Smooth muscle cell of the brain vasculature (primary cell): Measurements from ENCODE around the gene TBC1D22A.

ENCODE experiments used
- DNase-seq: peaks from one replicate; pipeline ENCODE4 v3.0.0-alpha.2; 2012; ENCODE audit warnings: low read depth, low spot score

TBC1D22A gene

DNA sequence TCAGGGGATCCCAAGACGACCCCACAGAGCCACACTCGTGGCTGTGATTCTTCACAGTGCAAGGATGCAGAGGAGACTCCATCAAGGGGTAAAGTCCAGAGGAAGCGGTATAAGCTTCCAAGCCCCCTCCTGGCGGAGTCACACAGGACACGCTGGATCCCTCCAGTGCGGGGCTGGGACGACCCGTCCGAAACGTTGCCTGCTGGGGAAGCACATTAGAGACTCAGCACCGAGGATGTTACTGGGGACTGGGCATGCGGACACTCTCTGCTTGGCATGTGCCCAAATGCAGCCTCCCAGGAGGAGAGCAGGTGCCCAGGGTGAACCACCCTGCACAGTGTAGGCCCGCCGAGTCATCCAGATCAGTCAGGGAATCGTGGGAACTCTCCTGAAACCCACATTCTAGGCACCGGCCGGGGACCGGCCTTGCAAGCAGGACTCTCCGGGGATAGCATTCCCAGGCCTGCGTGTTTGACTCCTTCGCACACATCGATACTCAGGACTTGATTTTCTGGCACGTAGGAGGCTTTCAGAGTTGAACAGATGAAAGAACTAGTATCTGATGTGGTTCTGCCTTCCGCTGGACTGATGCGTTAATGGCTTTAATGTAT, 229.8 kb downstream of the TBC1D22A start:
- DNase-seq: no peak

GRCh38 chr22:46993633-46994032, 231.2 kb downstream of the TBC1D22A start:
- no peak for DNase-seq

DNA sequence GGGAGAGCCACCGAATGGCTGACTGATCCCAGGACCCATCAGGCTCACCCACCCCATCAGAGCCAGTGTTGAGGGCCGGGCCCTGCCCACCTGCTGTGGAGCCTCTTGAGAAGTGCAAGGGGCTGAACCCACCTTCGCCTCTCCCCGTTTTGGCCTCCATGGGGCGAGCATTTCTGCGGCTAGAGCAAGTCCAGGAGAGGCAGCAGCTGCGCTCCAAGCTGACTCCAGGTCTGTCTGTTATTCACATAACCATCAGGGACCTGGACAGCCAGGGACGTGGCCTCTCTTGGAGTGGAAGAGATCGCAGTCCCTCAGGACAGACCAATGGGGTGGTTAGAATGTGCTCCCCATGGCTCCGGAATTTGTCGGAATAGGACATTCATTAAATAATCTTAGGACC, 231.8 kb downstream of the TBC1D22A start:
- no peak for DNase-seq

- no peak for DNase-seq
Measured at GRCh38 chr22:46994983-46995382, 232.5 kb downstream of the TBC1D22A start.

- DNase-seq: no peak
Measured at GRCh38 chr22:46995501-46996360, 233.3 kb downstream of the TBC1D22A start.

GRCh38 chr22:46996595-46997310, 234.3 kb downstream of the TBC1D22A start:
- no peak for DNase-seq

DNA sequence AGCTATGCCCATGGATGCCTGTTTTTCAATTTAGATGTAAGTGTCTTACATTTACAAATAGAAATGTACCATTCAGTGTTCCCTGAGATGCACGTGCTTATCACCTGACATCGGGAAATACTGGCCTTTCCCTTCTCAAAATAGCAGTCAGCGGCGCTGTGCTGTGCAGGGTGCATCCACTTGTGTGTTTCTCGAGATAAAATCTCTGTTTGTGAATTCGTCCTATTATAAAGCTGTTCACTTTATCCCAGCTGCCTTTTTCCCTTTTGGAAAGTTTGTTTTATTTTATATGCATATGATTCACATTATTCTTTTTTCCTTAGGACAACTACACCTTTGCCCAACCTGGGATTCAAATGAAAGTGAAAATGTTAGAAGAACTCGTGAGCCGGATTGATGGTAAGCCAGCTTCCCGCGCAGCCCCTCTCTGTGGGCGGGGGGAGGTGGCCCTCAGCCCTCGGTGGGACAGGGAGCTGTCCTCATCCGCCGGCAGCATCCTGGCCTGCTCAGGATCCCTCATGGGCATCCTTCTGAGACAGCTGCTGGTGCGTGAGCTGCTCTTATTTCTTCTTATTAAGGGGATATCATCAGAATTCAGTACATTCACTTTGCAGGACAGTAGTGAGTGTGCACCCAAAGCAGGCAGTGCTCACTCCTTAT, 235.0 kb downstream of the TBC1D22A start:
- no peak for DNase-seq

- DNase-seq: no peak
Measured at GRCh38 chr22:46998331-46998730, 235.9 kb downstream of the TBC1D22A start.

DNA sequence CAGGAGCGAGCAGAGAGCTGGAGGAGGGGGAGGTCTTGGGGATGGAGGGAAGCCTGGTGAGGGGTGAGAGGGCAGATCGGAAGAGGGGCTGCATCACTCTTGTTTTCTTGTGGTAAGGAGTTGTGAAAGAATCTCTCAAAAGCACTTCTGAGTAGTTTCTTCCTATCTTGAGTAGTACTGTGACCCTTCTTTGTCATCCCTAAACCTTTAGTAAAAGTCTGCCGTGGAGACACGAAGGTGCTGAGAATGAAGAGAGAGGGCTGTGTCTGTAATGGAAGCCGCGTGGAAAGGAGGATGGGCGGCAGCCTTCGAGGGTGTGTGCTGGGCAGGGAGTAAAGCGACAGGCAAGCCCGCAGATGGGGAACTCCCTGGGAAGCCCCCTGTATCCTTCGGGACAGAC, 237.8 kb downstream of the TBC1D22A start:
- DNase-seq: no peak

DNA sequence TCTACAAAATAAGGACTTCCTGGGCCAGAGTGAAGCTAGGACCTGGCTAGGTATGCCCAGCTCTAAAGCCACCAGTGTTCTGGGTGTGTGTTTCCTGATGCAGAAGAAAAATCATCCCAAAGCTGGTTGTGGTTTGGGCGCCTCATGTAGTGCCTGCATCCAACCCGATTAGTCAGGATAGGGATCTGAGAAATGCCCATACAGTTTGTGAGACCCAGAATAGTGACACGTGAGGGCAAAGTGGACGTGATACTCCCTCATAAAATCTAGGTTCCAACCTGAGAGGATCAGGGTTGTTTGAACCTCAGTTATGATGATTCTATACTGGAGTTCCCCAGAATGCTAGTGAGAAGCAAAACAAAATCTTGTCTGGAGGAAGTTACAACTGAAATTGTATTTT, 238.4 kb downstream of the TBC1D22A start:
- no peak for DNase-seq

DNA sequence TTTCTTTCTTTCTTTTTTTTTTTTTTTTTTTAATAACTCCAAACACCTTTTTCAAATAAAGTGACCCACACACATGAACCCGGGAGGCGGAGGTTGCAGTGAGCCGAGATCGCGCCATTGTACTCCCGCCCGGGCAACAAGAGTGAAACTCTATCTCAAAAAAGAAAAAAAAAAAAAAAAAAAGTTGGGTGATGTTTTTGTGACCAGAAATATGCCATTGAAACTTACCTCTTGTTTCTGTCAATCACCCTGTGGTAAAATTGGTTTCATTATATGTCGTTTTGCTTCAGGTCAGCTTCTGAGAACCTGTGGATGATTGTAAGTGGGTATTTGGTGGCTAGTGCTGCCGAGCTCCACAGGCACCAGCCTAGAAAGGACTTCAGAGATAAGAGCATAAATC, 238.8 kb downstream of the TBC1D22A start:
- DNase-seq: no peak

DNA sequence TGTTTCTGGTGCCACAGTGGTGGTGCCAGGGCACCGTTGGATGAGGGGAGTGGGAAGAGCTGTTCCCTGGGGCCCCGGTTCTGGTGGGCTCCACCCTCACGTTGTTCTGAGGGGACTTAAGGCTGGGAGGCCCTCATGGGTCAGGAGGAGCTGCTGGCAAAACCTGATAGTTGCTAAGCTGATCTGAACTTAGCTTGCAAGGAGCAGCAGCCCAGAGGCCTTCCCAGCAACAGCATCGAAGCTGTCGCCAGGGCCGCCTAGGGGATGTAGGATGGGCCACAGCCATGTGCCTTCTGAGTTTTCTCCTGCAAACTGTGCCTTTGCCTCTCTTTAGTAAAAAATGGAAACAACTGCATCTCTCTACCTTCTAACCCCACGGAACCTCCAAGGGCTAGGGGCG, 240.2 kb downstream of the TBC1D22A start:
- DNase-seq: no peak

DNA sequence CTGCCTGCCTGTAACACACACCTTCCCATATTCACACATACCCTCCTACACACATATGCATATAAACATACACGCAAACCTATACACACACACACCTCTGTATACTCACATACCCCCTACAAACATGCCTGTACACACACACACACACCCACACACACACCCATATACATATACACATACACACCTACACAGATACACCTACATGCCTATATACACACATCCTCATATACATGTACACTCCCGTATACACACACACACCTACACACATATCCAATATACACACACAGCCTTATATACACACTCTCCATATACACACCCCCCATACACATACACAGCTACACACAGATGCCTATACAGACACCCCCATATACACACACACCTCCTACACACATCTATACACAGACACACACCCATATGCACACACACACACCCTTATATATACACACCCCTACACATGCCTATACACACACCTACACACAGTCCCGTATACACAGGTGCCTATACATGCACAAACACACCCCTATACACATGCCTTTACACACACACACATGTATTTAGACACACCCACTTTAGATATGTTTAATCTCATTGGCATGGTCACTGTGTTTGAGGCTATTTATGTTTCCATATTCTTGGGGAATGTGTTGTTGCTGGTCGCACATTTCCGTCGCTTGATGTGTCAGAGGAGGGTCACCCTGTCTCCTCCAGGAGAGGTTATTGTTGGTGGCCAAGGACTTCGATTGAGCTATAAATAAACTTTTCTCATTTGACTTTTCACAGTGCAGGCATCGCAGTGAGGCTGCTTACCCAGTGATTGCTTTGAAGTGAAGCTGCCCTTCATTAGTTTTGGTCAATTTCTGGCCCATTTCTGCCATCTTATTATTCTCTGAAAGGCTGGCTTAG, 243.3 kb downstream of the TBC1D22A start:
- no peak for DNase-seq

- DNase-seq: no peak
Measured at GRCh38 chr22:47006433-47006832, 244.0 kb downstream of the TBC1D22A start.

- no peak for DNase-seq
Measured at GRCh38 chr22:47006869-47007268, 244.4 kb downstream of the TBC1D22A start.

GRCh38 chr22:47007496-47007895, 245.0 kb downstream of the TBC1D22A start:
- no peak for DNase-seq

GRCh38 chr22:47008208-47008885, 245.9 kb downstream of the TBC1D22A start:
- DNase-seq: no peak

DNA sequence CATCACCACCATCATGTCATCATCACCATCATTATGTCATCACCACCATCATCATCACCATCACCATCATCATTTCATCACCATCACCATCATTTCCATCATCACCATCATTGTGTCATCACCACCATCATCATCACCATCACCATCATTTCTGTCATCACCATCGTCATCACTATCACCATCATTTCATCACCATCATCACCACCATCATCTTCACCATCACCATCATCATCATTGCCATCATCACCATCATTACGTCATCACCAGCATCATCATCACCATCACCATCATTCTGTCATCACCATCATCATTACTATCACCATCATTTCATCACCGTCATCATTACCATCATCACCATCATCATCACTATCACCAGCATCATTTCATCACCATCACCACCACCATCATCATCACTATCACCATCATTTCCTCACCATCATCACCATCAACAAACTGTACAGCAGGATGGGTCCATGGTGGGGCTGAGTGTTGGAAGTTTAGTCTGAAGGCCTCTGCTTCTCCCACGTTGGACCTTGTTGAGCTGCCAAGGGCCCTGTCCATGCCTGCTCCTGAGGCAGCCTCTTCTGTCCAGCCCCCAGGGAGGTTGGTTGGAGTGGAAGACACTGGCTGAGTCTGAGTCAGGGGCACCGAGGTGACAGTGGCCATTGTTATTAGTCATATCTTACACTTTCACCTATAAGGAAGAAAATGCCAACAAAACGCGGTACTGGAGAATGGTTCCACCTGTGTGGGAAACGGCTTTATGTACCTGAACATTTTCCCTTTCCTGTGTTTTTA, 247.1 kb downstream of the TBC1D22A start:
- no peak for DNase-seq

- DNase-seq: no peak
Measured at GRCh38 chr22:47010211-47010610, 247.8 kb downstream of the TBC1D22A start.
